ENCODE measurements around the gene NDP.

The NDP gene, protein sequence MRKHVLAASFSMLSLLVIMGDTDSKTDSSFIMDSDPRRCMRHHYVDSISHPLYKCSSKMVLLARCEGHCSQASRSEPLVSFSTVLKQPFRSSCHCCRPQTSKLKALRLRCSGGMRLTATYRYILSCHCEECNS

DNA sequence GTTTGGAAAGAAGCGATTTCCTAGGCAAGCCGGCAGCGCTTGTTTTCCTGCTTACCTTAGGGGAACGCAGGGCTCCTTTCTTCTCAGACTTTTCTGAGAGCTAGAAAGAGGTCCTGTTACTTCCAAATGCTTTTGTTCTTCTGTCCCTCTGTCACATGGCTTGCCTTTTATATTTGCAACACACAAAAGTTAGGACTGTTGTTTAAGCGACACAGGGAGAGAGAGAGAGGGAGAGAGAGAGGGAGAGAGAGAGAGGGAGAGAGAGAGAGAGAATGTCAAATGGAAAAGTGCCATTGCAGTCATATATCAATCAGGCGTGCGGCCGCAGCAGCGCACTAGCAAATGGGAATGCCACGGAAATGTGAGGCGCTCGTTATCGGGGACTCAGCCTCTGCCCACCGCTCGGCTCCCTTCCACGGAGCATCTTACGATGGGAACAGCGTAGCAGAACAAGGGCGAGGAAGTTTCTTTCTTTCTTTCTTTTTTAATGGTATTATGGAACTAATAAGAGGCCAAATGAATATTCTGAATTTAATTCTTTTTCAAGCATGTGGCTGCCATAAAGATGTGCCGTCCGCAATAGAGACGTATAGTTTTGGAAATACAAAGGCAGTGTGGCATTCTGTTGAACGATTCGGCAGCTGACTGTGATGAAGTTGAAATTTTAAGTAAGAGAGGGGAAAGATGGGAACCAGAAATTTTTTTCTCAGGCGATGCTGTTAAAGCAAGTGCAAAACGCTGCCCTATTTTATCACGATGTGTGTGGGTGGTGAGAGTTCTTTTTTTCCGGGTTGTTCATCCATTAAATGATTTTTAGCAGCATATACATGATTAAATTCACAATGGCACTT is at the start of gene NDP:
NDP (minus strand) TSS at position 142 of the 851 bp plus-strand sequence. CDS start 14,745 bp downstream, outside the sequence.
- in situ Hi-C loops (cut with MboI; ENCODE audit: low sequenced_read_pairs) = no loop called here

DNA sequence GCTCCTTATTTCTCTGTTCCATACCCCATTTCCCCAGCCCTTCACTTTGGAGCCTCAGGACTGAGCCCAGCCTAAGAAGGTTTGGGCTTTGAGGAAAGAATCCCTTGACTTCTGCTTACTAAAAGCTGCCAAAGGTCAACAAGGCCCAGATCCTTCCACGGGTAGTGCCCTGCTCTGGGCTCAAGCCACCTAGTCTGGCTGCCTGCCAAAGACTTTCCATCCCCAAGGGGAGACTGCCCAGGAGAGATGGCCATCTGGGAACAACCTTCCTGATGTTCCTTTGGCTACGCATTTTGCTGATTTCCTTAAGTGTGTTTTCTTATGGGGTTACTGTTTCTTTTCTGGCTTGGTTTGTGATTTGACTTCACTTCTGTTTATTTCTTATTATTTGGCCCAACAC is 49.8 kb upstream of the NDP start:
- in situ Hi-C loops (cut with MboI; ENCODE audit: low sequenced_read_pairs) = no loop called here

DNA sequence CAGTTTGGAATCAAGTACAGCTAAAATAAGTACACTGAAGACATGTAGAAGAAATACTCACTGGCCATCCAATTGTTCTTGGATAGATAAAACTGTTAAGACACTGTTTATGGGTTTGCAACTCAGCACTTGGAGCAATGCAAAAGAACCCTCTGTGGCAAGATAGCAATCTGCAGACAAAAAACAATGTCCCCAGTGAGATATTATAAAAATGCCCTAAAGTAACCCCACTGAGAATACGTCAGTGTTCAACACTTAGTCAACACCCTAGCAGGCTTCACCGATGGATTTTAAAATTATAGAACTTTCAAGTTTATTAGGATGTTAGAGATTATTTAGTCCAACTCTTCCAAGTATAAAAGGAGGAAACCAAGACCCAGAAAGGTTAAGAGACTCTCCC is 47.5 kb upstream of the NDP start:
- in situ Hi-C loops (cut with MboI; ENCODE audit: low sequenced_read_pairs) = no loop called here

DNA sequence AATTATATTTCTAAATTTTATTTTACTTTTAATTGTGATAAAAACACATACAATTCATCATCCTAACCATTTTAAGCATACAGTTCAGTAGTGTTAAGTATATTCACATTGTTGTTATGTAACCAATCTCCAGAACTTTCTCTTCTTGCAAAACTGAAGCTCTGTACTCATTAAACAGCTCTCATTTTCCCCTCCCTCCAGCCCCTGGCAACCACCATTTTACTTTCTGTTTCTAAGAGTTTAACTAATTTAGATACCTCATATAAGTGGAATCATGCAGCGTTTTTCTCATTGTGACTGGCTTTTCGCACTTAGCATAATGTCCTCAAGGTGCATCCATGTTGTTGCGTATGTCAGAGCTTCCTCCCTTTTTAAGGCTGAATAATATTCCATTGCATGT is 46.7 kb upstream of the NDP start:
- in situ Hi-C loops (cut with MboI; ENCODE audit: low sequenced_read_pairs) = no loop called here

DNA sequence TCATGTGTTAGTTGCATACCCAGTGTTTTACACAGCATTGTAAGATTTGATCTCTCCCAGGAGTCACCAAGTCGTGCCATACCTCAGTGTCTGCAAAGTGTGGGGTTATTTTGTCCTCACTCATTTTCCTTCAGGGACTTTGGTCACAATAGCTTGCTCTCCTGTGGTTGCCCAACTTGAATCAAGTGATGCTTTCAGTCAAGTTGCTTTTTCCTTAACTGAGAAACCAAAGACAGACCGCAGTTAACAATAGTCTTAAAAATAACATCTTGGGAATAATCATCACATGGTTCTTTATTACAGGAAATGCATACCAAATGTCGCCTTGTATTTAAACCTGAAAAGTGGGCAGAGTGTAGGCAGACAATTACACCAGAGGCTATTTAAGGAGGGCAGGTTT is 44.5 kb upstream of the NDP start:
- in situ Hi-C loops (cut with MboI; ENCODE audit: low sequenced_read_pairs) = no loop called here

DNA sequence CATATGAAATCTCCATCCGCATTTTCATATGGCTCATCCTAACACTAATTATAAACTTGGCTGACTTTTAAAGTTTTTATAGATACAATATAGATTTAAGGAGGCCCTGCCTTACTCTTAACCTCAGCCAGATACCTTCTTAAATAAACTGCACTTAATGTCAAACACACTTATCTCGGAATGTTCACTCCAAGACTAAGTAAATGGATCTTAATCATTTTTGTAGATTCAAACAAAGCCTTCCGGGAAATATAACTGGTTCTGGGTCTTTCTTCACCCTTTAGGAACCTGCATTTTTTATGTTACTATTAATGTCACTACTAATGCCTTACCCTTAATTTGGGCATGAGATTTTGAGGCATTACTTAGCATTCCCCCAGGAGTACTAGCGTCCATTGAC is 43.7 kb upstream of the NDP start:
- in situ Hi-C loops (cut with MboI; ENCODE audit: low sequenced_read_pairs) = no loop called here

DNA sequence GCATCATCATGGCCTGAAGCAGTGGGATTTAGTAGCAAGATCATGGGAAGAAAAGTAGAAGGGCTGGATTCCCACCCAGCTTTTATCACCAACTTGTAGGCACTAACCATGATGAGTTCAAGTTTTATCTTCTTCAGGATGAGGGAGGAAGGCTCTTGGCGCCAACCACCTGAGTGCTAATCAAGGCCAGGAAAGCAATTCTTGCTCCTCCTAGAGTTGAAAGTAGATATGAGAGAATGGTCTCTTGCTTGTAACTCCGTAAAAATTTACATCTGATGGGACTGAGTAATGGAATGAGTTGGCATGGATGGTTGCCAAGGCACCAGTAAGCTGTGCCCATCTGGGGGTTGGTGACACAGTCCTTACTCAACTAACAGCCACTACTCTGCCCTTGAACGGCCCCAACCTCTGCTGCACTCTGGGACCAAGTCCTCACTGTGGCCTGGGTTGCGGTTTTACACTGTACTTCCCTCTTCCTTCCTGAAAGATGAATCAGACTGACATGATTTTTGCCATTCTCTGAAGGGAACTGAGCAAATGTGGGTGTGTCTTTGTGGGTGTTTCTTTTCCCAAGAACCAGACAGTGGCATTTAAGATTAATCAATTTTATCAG is 39.4 kb upstream of the NDP start:
- in situ Hi-C loops (cut with MboI; ENCODE audit: low sequenced_read_pairs) = no loop called here

DNA sequence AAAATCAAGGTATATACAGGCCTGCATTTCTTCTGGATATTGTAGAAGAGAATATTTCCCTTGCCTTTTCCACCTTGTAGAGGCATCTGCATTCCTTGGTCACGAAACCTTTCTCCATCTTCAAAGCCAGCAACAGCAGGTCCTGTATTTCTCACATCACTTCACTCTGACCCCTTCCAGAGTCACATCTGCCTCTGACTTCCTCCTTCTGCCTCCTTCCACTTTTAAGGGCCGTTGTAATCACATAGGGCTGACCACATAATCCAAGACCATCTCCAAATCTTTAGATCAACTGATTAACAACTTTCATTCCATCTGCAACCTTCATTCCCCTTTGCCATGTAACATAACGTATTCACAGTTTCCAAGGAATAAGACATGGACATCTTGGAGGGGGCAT is 38.3 kb upstream of the NDP start:
- in situ Hi-C loops (cut with MboI; ENCODE audit: low sequenced_read_pairs) = no loop called here

DNA sequence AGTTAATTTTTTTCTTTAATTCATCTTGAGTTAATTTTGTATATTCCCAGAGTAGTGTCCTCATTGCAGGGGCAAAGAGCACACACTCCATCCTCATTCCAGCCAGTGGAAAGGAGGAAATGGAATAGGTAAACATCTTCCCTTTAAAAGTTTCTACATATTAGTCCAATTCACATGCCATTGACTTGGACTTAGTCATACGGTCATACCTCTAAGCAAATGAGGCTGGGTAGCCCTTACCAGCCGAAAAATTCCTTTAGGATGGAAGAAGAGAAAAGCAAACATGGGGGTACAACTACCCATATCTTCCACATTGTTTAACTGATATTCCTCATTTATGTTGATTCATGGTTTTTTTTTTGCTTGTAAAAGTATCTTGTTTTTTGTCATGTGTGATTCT is 37.4 kb upstream of the NDP start:
- in situ Hi-C loops (cut with MboI; ENCODE audit: low sequenced_read_pairs) = no loop called here

DNA sequence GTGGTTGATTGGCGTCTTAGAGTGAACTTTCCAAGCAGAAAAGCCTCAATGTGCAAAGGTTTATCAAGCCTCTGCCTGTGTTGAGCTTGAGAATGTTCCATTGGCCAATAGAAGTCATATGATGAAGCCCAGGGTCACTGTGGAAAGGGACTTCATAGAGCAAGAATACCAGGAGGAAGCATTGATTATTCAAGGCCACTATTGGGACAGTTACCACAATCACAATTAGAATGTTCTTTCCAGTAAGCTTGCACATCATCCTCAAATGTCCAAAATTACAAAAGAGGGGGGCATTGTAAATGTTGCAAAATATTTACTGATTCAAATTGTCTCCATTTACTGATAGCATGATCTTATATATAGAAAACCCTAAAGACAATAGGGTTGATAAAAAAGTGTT is 32.9 kb upstream of the NDP start:
- in situ Hi-C loops (cut with MboI; ENCODE audit: low sequenced_read_pairs) = no loop called here

DNA sequence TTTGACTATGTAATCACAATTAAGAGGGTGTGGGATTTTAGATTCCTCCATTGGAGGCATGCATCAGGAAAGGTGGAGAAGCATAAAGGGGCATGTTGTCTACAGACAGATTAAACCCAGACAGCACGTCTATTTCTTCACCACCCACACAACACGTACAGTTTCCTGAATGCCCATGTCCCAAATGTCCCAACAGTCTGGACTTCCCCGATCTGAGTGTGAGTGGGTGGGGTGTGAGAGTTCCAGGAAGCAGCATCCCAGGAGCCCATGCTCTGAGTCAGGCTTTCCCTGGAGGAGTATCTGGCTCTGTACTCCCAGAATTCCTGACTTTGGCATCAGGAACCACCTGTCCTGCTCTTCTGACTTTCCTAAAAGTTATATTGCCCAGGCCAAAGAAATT is 30.8 kb upstream of the NDP start:
- in situ Hi-C loops (cut with MboI; ENCODE audit: low sequenced_read_pairs) = no loop called here

DNA sequence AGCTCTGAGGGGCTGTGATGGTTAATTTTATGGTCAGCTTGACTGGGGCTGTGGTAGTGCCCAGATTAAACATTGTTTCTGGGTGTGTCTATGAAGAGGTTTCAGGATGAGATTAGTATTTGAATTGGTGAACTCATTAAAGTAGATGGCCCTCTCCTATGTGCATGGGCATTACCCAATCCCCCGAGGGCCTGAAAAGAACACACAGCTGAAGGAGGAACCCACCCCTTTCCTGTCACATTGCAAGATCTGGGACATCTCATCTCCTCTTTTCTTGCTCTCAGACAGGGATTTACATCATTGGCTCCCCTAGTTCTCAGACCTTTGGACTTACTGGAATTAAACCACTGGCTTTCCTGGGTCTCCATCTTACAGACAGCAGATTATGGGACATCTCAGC is 29.4 kb upstream of the NDP start:
- in situ Hi-C loops (cut with MboI; ENCODE audit: low sequenced_read_pairs) = no loop called here

DNA sequence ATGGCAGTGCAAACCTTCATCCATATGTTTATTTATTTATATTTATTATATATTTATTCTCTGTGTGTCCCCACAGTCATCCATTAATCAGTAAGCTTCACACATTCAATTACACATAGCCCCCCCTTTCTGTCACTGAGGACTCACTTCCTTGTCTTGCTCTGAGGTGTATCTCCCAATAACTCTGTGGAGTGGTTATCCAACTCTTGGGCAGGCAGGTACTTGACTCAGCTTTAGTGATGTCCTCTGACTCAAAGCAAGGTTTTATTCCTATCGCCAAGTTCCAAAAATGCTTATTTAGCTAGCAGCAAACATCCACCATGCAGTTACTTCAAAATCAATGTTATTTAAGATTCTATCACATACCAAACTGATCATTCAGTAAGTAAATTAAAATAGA is 25.2 kb upstream of the NDP start:
- in situ Hi-C loops (cut with MboI; ENCODE audit: low sequenced_read_pairs) = no loop called here

DNA sequence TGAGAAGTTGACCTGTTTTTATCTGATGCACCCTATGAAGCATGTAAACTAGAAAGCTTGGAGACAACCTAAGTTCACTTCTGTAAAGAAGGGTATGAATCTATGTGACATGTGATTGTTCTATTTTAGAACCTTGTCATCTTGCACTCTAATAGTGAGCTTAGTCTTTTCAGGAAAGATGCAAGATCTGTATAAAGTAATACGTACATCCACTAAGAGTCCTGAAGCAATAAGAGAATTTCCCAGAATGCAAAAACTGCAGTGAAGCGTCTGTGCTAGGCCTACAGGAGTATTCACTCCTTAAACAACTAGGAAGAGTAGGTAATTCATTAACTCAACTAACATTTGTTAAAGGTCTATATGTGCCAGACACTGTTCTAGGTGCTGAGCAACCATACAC is 23.3 kb upstream of the NDP start:
- in situ Hi-C loops (cut with MboI; ENCODE audit: low sequenced_read_pairs) = no loop called here

DNA sequence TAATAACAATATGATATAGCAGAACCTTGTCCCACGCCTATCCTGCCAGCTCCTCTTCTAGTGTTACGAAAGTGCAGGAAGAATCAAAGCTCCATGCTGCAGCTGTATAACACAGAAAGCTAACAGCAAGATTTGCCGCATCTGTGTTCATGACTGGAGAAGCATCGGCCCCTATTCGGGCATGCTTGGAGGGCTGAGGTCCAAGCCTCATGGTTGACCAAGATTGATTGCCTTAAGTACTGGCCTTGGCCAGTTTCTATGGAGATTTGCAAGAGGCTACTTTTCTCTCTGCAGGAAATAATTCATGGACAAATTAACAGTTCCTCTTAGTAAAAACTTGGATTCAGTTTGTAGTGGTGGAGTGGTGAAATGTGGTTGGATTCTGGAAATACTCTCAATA is 12.9 kb upstream of the NDP start:
- in situ Hi-C loops (cut with MboI; ENCODE audit: low sequenced_read_pairs) = no loop called here

DNA sequence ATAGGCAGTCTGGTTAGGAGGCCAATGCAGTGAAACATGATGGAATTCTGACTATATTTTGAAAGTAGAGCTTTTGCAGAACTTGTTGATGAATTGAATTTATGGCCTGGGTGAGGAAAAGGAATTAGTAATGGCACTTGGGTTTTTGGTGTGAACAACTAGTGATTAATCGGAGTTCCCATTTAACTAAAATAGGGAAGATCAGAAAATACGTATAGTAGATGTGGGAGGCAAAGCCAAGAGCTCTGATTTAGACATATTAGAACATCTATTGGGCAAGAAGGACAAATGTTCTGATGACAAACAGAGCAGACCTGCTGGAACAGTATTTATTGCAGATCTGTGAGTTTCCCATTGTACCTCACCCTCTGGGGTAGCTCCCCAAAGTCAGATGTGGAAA is 12.3 kb upstream of the NDP start:
- in situ Hi-C loops (cut with MboI; ENCODE audit: low sequenced_read_pairs) = no loop called here

DNA sequence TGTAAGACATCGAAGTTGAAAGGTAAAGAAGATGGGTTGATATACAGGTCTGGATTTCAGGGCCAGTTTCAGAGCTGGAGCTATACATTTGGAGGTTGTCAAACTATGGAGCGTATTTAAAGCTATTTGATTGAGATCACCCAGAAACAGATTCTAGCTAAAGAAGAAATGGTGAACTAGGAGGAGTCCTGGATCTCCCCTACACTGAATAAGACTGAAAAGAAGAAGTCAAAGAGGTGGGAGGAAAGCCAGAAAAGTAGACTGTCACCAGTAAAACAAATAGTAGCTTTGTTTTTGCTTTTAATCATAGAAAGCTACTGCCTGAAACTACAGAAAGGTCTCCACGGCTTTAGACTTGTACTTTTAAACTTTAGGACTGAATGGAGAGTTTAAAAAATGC is 5.0 kb upstream of the NDP start:
- in situ Hi-C loops (cut with MboI; ENCODE audit: low sequenced_read_pairs) = no loop called here

DNA sequence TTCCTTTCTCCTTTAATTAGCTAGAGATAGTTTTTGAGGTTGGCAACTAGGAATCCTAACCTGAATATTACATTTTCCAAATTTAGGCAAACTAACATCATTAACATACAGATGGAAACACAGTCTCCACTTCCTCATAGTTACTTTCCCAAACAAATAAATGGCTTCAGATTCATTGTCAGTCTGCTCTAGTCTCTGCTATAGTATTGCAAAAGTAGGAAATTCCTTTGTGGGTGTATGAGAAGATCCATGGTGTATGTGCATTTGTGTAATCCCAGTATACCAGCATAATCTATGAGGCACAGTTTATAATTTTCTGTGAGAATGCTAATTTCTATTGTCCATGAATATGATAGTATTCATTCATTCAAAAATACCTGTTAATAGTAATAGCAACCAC is 3.0 kb upstream of the NDP start:
- in situ Hi-C loops (cut with MboI; ENCODE audit: low sequenced_read_pairs) = no loop called here

DNA sequence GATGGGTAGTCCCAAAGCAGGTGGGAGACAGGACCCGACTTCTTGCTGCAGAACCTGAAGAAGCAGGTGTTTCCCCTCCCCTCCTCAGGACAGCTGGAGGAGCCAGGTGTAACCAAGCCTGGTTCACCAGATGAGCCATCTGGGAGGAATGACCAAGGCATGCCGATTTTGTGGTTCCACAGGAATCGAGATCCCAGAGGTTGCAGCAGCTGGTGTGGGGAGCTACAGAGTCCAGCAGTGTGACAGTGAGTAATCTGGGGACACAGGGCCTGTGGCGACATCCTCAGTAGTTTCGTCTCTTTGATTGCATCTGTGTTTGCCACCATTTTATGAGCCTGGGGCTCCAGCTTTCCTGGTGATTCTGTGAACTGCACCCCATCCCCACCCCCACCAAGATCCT is 2.6 kb upstream of the NDP start:
- in situ Hi-C loops (cut with MboI; ENCODE audit: low sequenced_read_pairs) = no loop called here

DNA sequence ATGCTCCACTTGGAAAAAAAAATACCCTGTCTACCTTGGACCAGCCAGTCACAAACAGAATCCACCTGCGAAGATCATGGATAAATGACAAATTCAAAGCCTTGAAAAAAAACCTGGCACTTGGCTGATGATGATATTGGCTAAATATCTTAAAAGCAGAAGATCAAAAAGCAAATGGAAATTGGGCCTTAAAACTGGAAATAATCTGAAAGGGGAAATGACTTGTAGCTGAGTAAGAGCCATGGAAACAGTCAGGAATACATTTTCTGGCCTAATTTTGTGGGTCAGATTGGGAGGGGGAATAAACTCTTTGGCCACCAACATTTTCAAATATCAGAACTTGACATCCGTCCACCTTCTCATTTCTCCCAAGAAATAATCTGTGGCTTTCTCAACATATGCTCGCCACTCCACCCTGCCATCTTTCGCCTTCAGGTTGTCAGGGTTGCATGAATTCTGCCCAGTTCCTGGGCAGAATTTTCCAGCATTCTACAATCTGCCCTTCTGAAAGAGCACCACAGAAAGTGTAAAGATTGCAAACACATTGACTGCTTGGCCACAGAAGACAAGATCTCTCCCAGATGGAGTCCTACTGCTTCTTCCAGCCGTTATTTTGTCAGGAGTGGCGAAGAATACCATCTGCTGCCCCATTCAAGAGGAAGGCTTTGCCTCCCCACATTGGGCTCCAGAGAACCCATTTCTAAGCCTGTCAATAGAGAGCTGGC is 1.7 kb upstream of the NDP start:
- in situ Hi-C loops (cut with MboI; ENCODE audit: low sequenced_read_pairs) = no loop called here

DNA sequence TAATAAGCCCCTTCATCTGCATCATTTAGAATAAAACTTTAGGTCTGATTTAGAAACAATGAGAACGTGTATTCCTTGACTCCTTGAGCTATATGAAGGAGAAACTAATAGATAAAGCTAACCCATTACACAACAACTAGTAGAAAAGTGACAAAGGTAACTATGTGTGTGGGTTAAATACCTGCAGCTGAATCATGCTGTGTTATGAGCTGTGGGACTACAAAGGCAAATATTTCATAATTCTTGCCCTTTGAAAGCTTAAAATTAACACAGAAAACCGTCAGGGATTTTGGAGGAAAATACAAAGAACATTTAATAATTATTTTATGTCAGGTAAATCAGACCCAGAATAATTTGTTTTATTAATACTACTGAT is 898 bp upstream of the NDP start:
- in situ Hi-C loops (cut with MboI; ENCODE audit: low sequenced_read_pairs) = no loop called here

All from HL-60/S4 treated with phorbol 12-myristate 13-acetate at 8.2 ng/mL for 4 days and 3 days (cell line).